ENCODE data around the gene MT1M. TPM values are rescaled to one million over a fixed set of nuclear protein-coding genes. Genes with fewer than 3 reads are reported as not detected.
A peak's percentile ranks its signal among the peaks of the same experiment; 100 is the strongest.

MT1M gene
- total and polyA plus RNA-seq, 10 of the 15 experiments (the other 5 are each of a cell fraction or from before 2014, with no cell fraction given): not detected

- no peak for TF ChIP-seq BCLAF1 (IDR thresholded peaks at IDR 0.05)
- no peak for TF ChIP-seq MEF2A (IDR thresholded peaks at IDR 0.05; ENCODE audit: insufficient read depth, low read depth, low read length)
Measured at GRCh38 chr16:56672761-56673536, 40.5 kb downstream of the MT1M start (continued).

- Histone ChIP-seq H3K4me3 (no peak overlapping the region), H3K27me3 (replicated peaks in 1 of 2; ENCODE audit: control insufficient read depth in 2 of 2, insufficient read depth in 2 of 2, low read length in 1 of 2) (peaks cover 11 to 14% of the 10 kb centered on the region in 2 experiments), H4K20me1 (ENCODE audit: control insufficient read depth, insufficient read depth) (no peaks in the 10 kb centered on the region), H3K9me3 (replicated peaks; ENCODE audit: control insufficient read depth, insufficient read depth, low read length) (no peaks in the 10 kb centered on the region), H3K9ac (ENCODE audit: control insufficient read depth, insufficient read depth, low read length) (no peak overlapping the region), H3K36me3 (ENCODE audit: control insufficient read depth in 2 of 2, insufficient read depth in 2 of 2, low read length in 1 of 2) (no peaks in the 10 kb centered on the region), H3K4me2 (ENCODE audit: control insufficient read depth, insufficient read depth) (no peak overlapping the region), H3K79me2 (ENCODE audit: control insufficient read depth, insufficient read depth, low read length) (no peaks in the 10 kb centered on the region), H3K4me1 (ENCODE audit: control insufficient read depth, insufficient read depth, low read length) (no peaks in the 10 kb centered on the region), H2AFZ (ENCODE audit: control insufficient read depth, low read depth, low read length) (no peak overlapping the region), H3K27ac (ENCODE audit: control insufficient read depth, insufficient read depth) (no peak overlapping the region)
- ATAC-seq (peak; percentile 52), FAIRE-seq (no peak), DNase-seq (ENCODE audit: low read depth, low spot score) (no peak)
- in situ Hi-C loops (cut with MboI) (no loop called here), intact Hi-C loops (cut with micrococcal nuclease; ENCODE audit: unreplicated experiment) (loop anchor here (1.0 kb wide), 1 partner anchor 28 kb away; no protein-coding TSS in a partner anchor)
- no TSS peak for BruUV-seq (replicated peaks)
- ChIA-PET SMC1A (ENCODE audit: uncharacterized antibody, unreplicated experiment) (interaction anchor here (0.6 to 1.5 kb wide), 4 partner anchors 9 to 314 kb away, joined by 3 to 7 read pairs (median 4); no protein-coding TSS in a partner anchor), CTCF (interaction anchor here (2.6 kb wide), 1 partner anchor 28 kb away, joined by 28 read pairs; no protein-coding TSS in a partner anchor), RAD21 (ENCODE audit: unreplicated experiment) (interaction anchor here (1.1 to 2.5 kb wide), 3 partner anchors 9 to 28 kb away, joined by 3 to 11 read pairs (median 4); partner anchors contain the start of gene MT1X), POLR2A (no interaction called here)
- 34% methylated on average over 12 of the region's 12 CpGs for WGBS (ENCODE audit: insufficient coverage, insufficient replicate concordance, low lambda C conversion rate, missing lambda C conversion rate)
- TF ChIP-seq CTCF (IDR thresholded peaks at IDR 0.05 in 2 of 3, conservative IDR thresholded peaks at IDR 0.05 in 1 of 3; ENCODE audit: control insufficient read depth in 2 of 3, extremely low read depth in 1 of 3, insufficient read depth in 1 of 3, low read depth in 3 of 3, low read length in 3 of 3) (peak; percentile 45 to 58 (median 47)), SMC3 (IDR thresholded peaks at IDR 0.05; ENCODE audit: borderline replicate concordance, low read length) (peak; percentile 42; the same call in 1 of the 2 replicates), WRNIP1 (IDR thresholded peaks at IDR 0.05; ENCODE audit: borderline replicate concordance, low read depth, low read length) (no peak), E2F8 (IDR thresholded peaks at IDR 0.05; ENCODE audit: low read depth, partially characterized antibody) (no peak), PBX3 (IDR thresholded peaks at IDR 0.05; ENCODE audit: insufficient replicate concordance, low read depth, low read length) (no peak), RAD21 (IDR thresholded peaks at IDR 0.05; ENCODE audit: insufficient read depth, low read depth, low read length) (peak; percentile 60)
Measured at GRCh38 chr16:56673921-56674320, 41.5 kb downstream of the MT1M start.
